NCI-H146 (cell line): ENCODE data around the gene TCAF1.

Source experiments
- DNase-seq: peaks from one replicate; lab custom pipeline; 2025; lab: John Stamatoyannopoulos, UW

The TCAF1 gene

GRCh38 chr7:143901668-143902331 lies at the start of gene TCAF1:
TSS of gene TCAF1 (minus strand) at chr7:143902176. CDS start at chr7:143876608, 25,568 bp downstream.
- DNase-seq: peak; percentile 96

GRCh38 chr7:143948733-143949132 lies 46.8 kb upstream of the TCAF1 start:
- no peak for DNase-seq

- DNase-seq: no peak
Measured at GRCh38 chr7:143947111-143947510, 45.1 kb upstream of the TCAF1 start.

GRCh38 chr7:143945423-143945822 lies 43.4 kb upstream of the TCAF1 start:
- no peak for DNase-seq

- no peak for DNase-seq
Measured at GRCh38 chr7:143938379-143939243, 36.6 kb upstream of the TCAF1 start.

- DNase-seq: no peak
Measured at GRCh38 chr7:143936087-143937009, 34.4 kb upstream of the TCAF1 start.

- DNase-seq: no peak
Measured at GRCh38 chr7:143934526-143935325, 32.8 kb upstream of the TCAF1 start, which contains the start of gene OR2F2. TSS of gene OR2F2 (plus strand) at chr7:143935233. CDS start at chr7:143935233, 0 bp downstream.

GRCh38 chr7:143931739-143932138 lies 29.8 kb upstream of the TCAF1 start:
- DNase-seq: no peak

GRCh38 chr7:143929224-143929920 lies 27.4 kb upstream of the TCAF1 start:
- DNase-seq: no peak

- DNase-seq: no peak
Measured at GRCh38 chr7:143924851-143925250, 22.9 kb upstream of the TCAF1 start.

GRCh38 chr7:143914938-143915652 lies 13.1 kb upstream of the TCAF1 start:
- no peak for DNase-seq

GRCh38 chr7:143913945-143914615 lies 12.1 kb upstream of the TCAF1 start:
- DNase-seq: no peak

- DNase-seq: no peak
Measured at GRCh38 chr7:143910473-143911248, 8.7 kb upstream of the TCAF1 start.

GRCh38 chr7:143909863-143910262 lies 7.9 kb upstream of the TCAF1 start:
- no peak for DNase-seq

GRCh38 chr7:143908120-143908519 lies 6.1 kb upstream of the TCAF1 start:
- no peak for DNase-seq

- no peak for DNase-seq
Measured at GRCh38 chr7:143906895-143907294, 4.9 kb upstream of the TCAF1 start.

- no peak for DNase-seq
Measured at GRCh38 chr7:143906151-143906550, 4.2 kb upstream of the TCAF1 start.

GRCh38 chr7:143905509-143905908 lies 3.5 kb upstream of the TCAF1 start:
- DNase-seq: no peak
